Activated naive CD4-positive, alpha-beta T cell treated with anti-CD3 and anti-CD28 coated beads for 36 hours (primary cell): Measurements from ENCODE around the gene TRIM58. TPM values are rescaled to one million over a fixed set of nuclear protein-coding genes. Genes with fewer than 3 reads are reported as not detected.

Source experiments
- total RNA-seq, 2 experiments: library from RNA; stranded (reverse); gene quantifications; one replicate each; pipeline ENCODE4 v1.2.3, GENCODE V29; 2021

TRIM58 gene
- total RNA-seq, 2 experiments from 2014 or later, result 0.12 to 0.17 TPM

Other genes starting within 250 kb of the TRIM58 start
- not detected for gene OR13G1, start 177.4 kb upstream of the TRIM58 start, total RNA-seq
- gene OR6F1, start 140.5 kb upstream of the TRIM58 start, total RNA-seq, result not detected
- not detected for gene OR14K1, start 118.6 kb upstream of the TRIM58 start, total RNA-seq
- gene OR14A2, start 109.0 kb upstream of the TRIM58 start, total RNA-seq, result not detected
- not detected for gene OR1C1, start 96.6 kb upstream of the TRIM58 start, total RNA-seq
- gene OR14A16, start 33.1 kb upstream of the TRIM58 start, total RNA-seq, result not detected
- not detected for gene OR11L1, start 15.3 kb upstream of the TRIM58 start, total RNA-seq
- gene OR2W3, start 38.4 kb downstream of the TRIM58 start, total RNA-seq, result not detected
- not detected for gene OR2T8, start 63.1 kb downstream of the TRIM58 start, total RNA-seq
- gene OR2AJ1, start 67.7 kb downstream of the TRIM58 start, total RNA-seq, result not detected
- under 1 TPM in 1 of 2 experiments, not detected in 1; 0.21 TPM for gene OR2L8, start 91.7 kb downstream of the TRIM58 start, total RNA-seq
- not detected for gene OR2AK2, start 108.0 kb downstream of the TRIM58 start, total RNA-seq
- gene OR2L5, start 156.5 kb downstream of the TRIM58 start, total RNA-seq, result not detected
- not detected for gene OR2L2, start 172.9 kb downstream of the TRIM58 start, total RNA-seq
- gene OR2L3, start 189.6 kb downstream of the TRIM58 start, total RNA-seq, result not detected
- gene OR2L13, start 238.0 kb downstream of the TRIM58 start, total RNA-seq, result not detected